HepG2 (cell line): Measurements from ENCODE around the gene MEX3A. TPM values are rescaled to one million over a fixed set of nuclear protein-coding genes. Genes with fewer than 3 reads are reported as not detected.
A peak's percentile ranks its signal among the peaks of the same experiment; 100 is the strongest.

ENCODE experiments used
- ADNP ChIP-seq: sonication (generic); formaldehyde crosslinking; IDR thresholded peaks from 2 replicates; pipeline ENCODE4 v1.4.0; 2020; ENCODE audit warnings: missing genetic modification reagents
- DBP ChIP-seq: sonication (generic); formaldehyde crosslinking; IDR thresholded peaks from 2 replicates; pipeline ENCODE4 v1.4.0; 2020; ENCODE audit warnings: missing genetic modification reagents; ENCODE audit errors: not compliant biosample characterization
- ELF3 ChIP-seq: IDR thresholded peaks from 2 replicates; pipeline ENCODE4 v1.6.1; 2016; ENCODE audit warnings: missing genetic modification reagents, missing compliant biosample characterization
- ESRRA ChIP-seq: sonication (generic); formaldehyde crosslinking; IDR thresholded peaks from 2 replicates; pipeline ENCODE4 v1.5.1; 2020; ENCODE audit warnings: mild to moderate bottlenecking, low read depth, missing genetic modification reagents
- HNRNPH1 ChIP-seq: fragments of 200-400 bp; formaldehyde crosslinking; optimal IDR thresholded peaks from 2 replicates; pipeline ENCODE3; 2017; ENCODE audit warnings: mild to moderate bottlenecking, low read depth, low read length
- KLF12 ChIP-seq: sonication (generic); formaldehyde crosslinking; IDR thresholded peaks from 2 replicates; pipeline ENCODE4 v1.4.0; 2020; ENCODE audit warnings: missing genetic modification reagents, borderline replicate concordance
- KLF16 ChIP-seq, 2 experiments: sonication (generic) in 1 of 2; formaldehyde crosslinking in 1 of 2; IDR thresholded peaks; 2 replicates each; pipeline versions ENCODE4 v1.6.1 to v1.8.0; 2016 to 2023; ENCODE audit warnings: missing genetic modification reagents in 2 of 2, missing compliant biosample characterization in 1 of 2
- KMT2A ChIP-seq: sonication (generic); formaldehyde crosslinking; IDR thresholded peaks from 2 replicates; pipeline ENCODE4 v1.4.0; 2020; ENCODE audit warnings: missing genetic modification reagents
- MAF1 ChIP-seq: sonication (generic); formaldehyde crosslinking; IDR thresholded peaks from 2 replicates; pipeline ENCODE4 v1.5.0; 2020; ENCODE audit warnings: missing genetic modification reagents, borderline replicate concordance
- MEIS2 ChIP-seq: sonication (generic); formaldehyde crosslinking; IDR thresholded peaks from 2 replicates; pipeline ENCODE4 v1.9.0; 2021; ENCODE audit warnings: mild to moderate bottlenecking, missing genetic modification reagents
- NFAT5 ChIP-seq: sonication (generic); formaldehyde crosslinking; IDR thresholded peaks from 2 replicates; pipeline ENCODE4 v1.4.0; 2020; ENCODE audit warnings: missing genetic modification reagents
- NRL ChIP-seq: sonication (generic); formaldehyde crosslinking; IDR thresholded peaks from 2 replicates; pipeline ENCODE4 v1.5.0; 2020; ENCODE audit warnings: missing genetic modification reagents, mild to moderate bottlenecking, moderate library complexity, borderline replicate concordance
- SMAD9 ChIP-seq: sonication (generic); formaldehyde crosslinking; IDR thresholded peaks from 2 replicates; pipeline ENCODE4 v1.5.1; 2020; ENCODE audit warnings: mild to moderate bottlenecking, missing genetic modification reagents
- TFDP1 ChIP-seq: IDR thresholded peaks from 2 replicates; pipeline ENCODE4 v1.6.1; 2016; ENCODE audit warnings: missing compliant biosample characterization, missing genetic modification reagents, borderline replicate concordance
- ZBTB1 ChIP-seq: sonication (generic); formaldehyde crosslinking; IDR thresholded peaks from 2 replicates; pipeline ENCODE4 v1.4.0; 2020; ENCODE audit warnings: missing genetic modification reagents, borderline replicate concordance
- ZBTB44 ChIP-seq: sonication (generic); formaldehyde crosslinking; IDR thresholded peaks from 2 replicates; pipeline ENCODE4 v1.4.0; 2020; ENCODE audit warnings: missing genetic modification reagents
- ZFP41 ChIP-seq: sonication (generic); formaldehyde crosslinking; IDR thresholded peaks from 2 replicates; pipeline ENCODE4 v1.4.0; 2020; ENCODE audit warnings: mild to moderate bottlenecking, missing genetic modification reagents, borderline replicate concordance
- ZMAT5 ChIP-seq: sonication (generic); formaldehyde crosslinking; IDR thresholded peaks from 2 replicates; pipeline ENCODE4 v1.5.0; 2020; ENCODE audit warnings: mild to moderate bottlenecking, low read depth, missing genetic modification reagents, borderline replicate concordance
- ZNF124 ChIP-seq: sonication (generic); formaldehyde crosslinking; IDR thresholded peaks from 2 replicates; pipeline ENCODE4 v1.4.0; 2020; ENCODE audit warnings: missing genetic modification reagents
- ZNF530 ChIP-seq: sonication (generic); formaldehyde crosslinking; IDR thresholded peaks from 2 replicates; pipeline ENCODE4 v1.5.0; 2020; ENCODE audit warnings: low read depth, mild to moderate bottlenecking, missing genetic modification reagents
- ZNF557 ChIP-seq: sonication (generic); formaldehyde crosslinking; IDR thresholded peaks from 2 replicates; pipeline ENCODE4 v1.4.0; 2020; ENCODE audit warnings: missing genetic modification reagents
- ZNF747 ChIP-seq: sonication (generic); formaldehyde crosslinking; IDR thresholded peaks from 2 replicates; pipeline ENCODE4 v1.8.1; 2023; ENCODE audit warnings: missing genetic modification reagents, mild to moderate bottlenecking, borderline replicate concordance
- polyA plus RNA-seq, 8 experiments: library from polyadenylated mRNA; depleted of rRNA in 3 of 8; stranded (reverse) in 7 of 8; unstranded in 1 of 8; fragments of >200 nt; fragmentation: Illumina TruSeq in 4 of 8; extraction: Trizol in 4 of 8; gene quantifications; 2 replicates each; pipeline versions ENCODE4 v1.2.1 to v1.2.3, GENCODE V29; 2011 to 2016; ENCODE audit warnings: low read depth in 4 of 8, missing spikeins in 1 of 8, mixed read lengths in 1 of 8; ENCODE audit not compliant: insufficient read depth in 1 of 8
- total RNA-seq, 5 experiments: library from RNA; depleted of rRNA; stranded (reverse); fragments of >200 nt; fragmentation: Illumina TruSeq; extraction: Trizol; gene quantifications; 2 replicates each; pipeline ENCODE4 v1.2.3, GENCODE V29; 2016; ENCODE audit warnings: low read depth in 1 of 5

Gene MEX3A
- total and polyA plus RNA-seq, 2 of the 13 experiments (the other 11 are each of a cell fraction or from before 2014, with no cell fraction given): 7.6 to 9.1 TPM

- TF ChIP-seq ZNF124 (peak; percentile 56; the same call in 1 of the 2 replicates), MAF1 (no peak), ZBTB1 (CRISPR knock-in tag) (no peak), ESRRA (CRISPR knock-in tag) (peak; percentile 85), ZNF747 (peak; percentile 50; the same call in 1 of the 2 replicates), MEIS2 (0 out of 2 replicates have a peak, but pooled peaks have one; percentile 46), ADNP (CRISPR knock-in tag) (no peak), DBP (no peak), ZFP41 (CRISPR knock-in tag) (no peak), NRL (no peak), KLF16 (CRISPR knock-in tag; IDR thresholded peaks at IDR 0.05) (peak in 1 of 2 experiments; percentile 85; a peak in 1 of 4 replicates), SMAD9 (CRISPR knock-in tag) (no peak), KLF12 (no peak), HNRNPH1 (no peak), ZBTB44 (no peak), ELF3 (CRISPR knock-in tag) (peak; percentile 68), TFDP1 (CRISPR knock-in tag) (no peak; the same call in 1 of the 2 replicates), NFAT5 (no peak), ZNF557 (0 out of 2 replicates have a peak, but pooled peaks have one; percentile 50), ZMAT5 (CRISPR knock-in tag) (no peak), KMT2A (CRISPR knock-in tag) (no peak), ZNF530 (no peak)
Observed at GRCh38 chr1:156086256-156086662, 4.0 kb upstream of the MEX3A start (continued).
